Mesenchymal stem cell (in vitro differentiated cells and primary cell): Measurements from ENCODE around the gene TENT4B.
"Not testable (repeated sequence)": the region's sequence is repeated elsewhere in the genome, so short reads cannot be mapped to it uniquely, and the experiment has no call there.

Experiments
- DNase-seq: peaks from one replicate; pipeline ENCODE4 v3.0.0-alpha.2; 2013
- H2AFZ ChIP-seq: one replicate; pipeline ENCODE4 v1.6.1; 2013; ENCODE audit warnings: low read depth, mild to moderate bottlenecking, control low read depth, inconsistent platforms, low read length, moderate library complexity
- H2AK5ac ChIP-seq: 2 replicates; pipeline ENCODE4 v1.6.1; 2013; ENCODE audit warnings: low read length, moderate library complexity, mild to moderate bottlenecking, inconsistent platforms; ENCODE audit not compliant: severe bottlenecking
- H2BK120ac ChIP-seq: one replicate; pipeline ENCODE4 v1.6.1; 2013; ENCODE audit warnings: low read depth, mild to moderate bottlenecking, inconsistent platforms, low read length, moderate library complexity
- H2BK12ac ChIP-seq, 2 experiments: one replicate each; pipeline ENCODE4 v1.6.1; 2013; ENCODE audit warnings: inconsistent platforms in 2 of 2, low read length in 2 of 2, mild to moderate bottlenecking in 2 of 2, moderate library complexity in 2 of 2, control low read depth in 1 of 2
- H2BK15ac ChIP-seq: one replicate; pipeline ENCODE4 v1.6.1; 2013; ENCODE audit warnings: mild to moderate bottlenecking, low read depth, inconsistent platforms; ENCODE audit not compliant: poor library complexity, severe bottlenecking
- H2BK5ac ChIP-seq: 2 replicates; pipeline ENCODE4 v1.6.1; 2013; ENCODE audit warnings: low read depth, mild to moderate bottlenecking, low read length, control low read depth, inconsistent platforms; ENCODE audit not compliant: poor library complexity, severe bottlenecking
- H3K14ac ChIP-seq, 2 experiments: one replicate each; pipeline ENCODE4 v1.6.1; 2013; ENCODE audit warnings: inconsistent platforms in 2 of 2, low read length in 2 of 2, control low read depth in 1 of 2, mild to moderate bottlenecking in 1 of 2, moderate library complexity in 1 of 2
- H3K18ac ChIP-seq, 2 experiments: one replicate each; pipeline ENCODE4 v1.6.1; 2013; ENCODE audit warnings: inconsistent platforms in 2 of 2, low read length in 2 of 2, control low read depth in 1 of 2, low read depth in 1 of 2, mild to moderate bottlenecking in 1 of 2
- H3K23ac ChIP-seq, 2 experiments: one replicate each; pipeline ENCODE4 v1.6.1; 2013; ENCODE audit warnings: inconsistent platforms in 2 of 2, low read length in 2 of 2, mild to moderate bottlenecking in 2 of 2, moderate library complexity in 2 of 2, control low read depth in 1 of 2
- H3K27ac ChIP-seq: 2 replicates; pipeline ENCODE4 v1.5.1; 2013; ENCODE audit warnings: mild to moderate bottlenecking, moderate library complexity, low read length, control low read depth, inconsistent platforms; ENCODE audit not compliant: poor library complexity, severe bottlenecking
- H3K27me3 ChIP-seq, 2 experiments: 2 replicates each; pipeline versions ENCODE4 v1.6.1 to v1.7.0; 2013; ENCODE audit warnings: low read length in 2 of 2, mild to moderate bottlenecking in 2 of 2, moderate library complexity in 2 of 2, control low read depth in 1 of 2, inconsistent platforms in 1 of 2; ENCODE audit not compliant: control insufficient read depth in 1 of 2, insufficient read depth in 1 of 2
- H3K36me3 ChIP-seq, 2 experiments: 2 replicates each; pipeline versions ENCODE4 v1.6.1 to v1.7.0; 2013; ENCODE audit warnings: low read length in 2 of 2, control low read depth in 1 of 2, inconsistent platforms in 1 of 2, low read depth in 1 of 2, mild to moderate bottlenecking in 1 of 2; ENCODE audit not compliant: insufficient read depth in 2 of 2, control insufficient read depth in 1 of 2
- H3K4ac ChIP-seq, 2 experiments: one replicate each; pipeline ENCODE4 v1.6.1; 2013; ENCODE audit warnings: inconsistent platforms in 2 of 2, low read length in 2 of 2, mild to moderate bottlenecking in 2 of 2, moderate library complexity in 2 of 2, control low read depth in 1 of 2, low read depth in 1 of 2
- H3K4me1 ChIP-seq: 2 replicates; pipeline ENCODE4 v1.6.1; 2013; ENCODE audit warnings: low read depth, low read length, control low read depth; ENCODE audit not compliant: control insufficient read depth, insufficient read depth
- H3K4me2 ChIP-seq: 2 replicates; pipeline ENCODE4 v1.6.1; 2013; ENCODE audit warnings: low read length, mild to moderate bottlenecking, inconsistent platforms; ENCODE audit not compliant: poor library complexity, severe bottlenecking
- H3K4me3 ChIP-seq, 2 experiments: 2 replicates each; pipeline versions ENCODE4 v1.5.1 to v1.7.0; 2013; ENCODE audit warnings: low read length in 2 of 2, mild to moderate bottlenecking in 2 of 2, control low read depth in 1 of 2, low read depth in 1 of 2; ENCODE audit not compliant: insufficient read depth in 1 of 2
- H3K79me1 ChIP-seq: replicated peaks from 2 replicates; pipeline ENCODE4 v1.6.1; 2013; ENCODE audit warnings: mild to moderate bottlenecking, control low read depth, low read length, inconsistent platforms; ENCODE audit not compliant: poor library complexity, severe bottlenecking
- H3K9ac ChIP-seq: 2 replicates; pipeline ENCODE4 v1.7.0; 2013; ENCODE audit warnings: mild to moderate bottlenecking, low read length, moderate library complexity
- H3K9me3 ChIP-seq: 2 replicates; pipeline ENCODE4 v1.7.0; 2013; ENCODE audit warnings: mild to moderate bottlenecking, low read length; ENCODE audit not compliant: control insufficient read depth
- H4K8ac ChIP-seq: one replicate; pipeline ENCODE4 v1.6.1; 2013; ENCODE audit warnings: inconsistent platforms, mild to moderate bottlenecking, low read length, moderate library complexity
- H4K91ac ChIP-seq: one replicate; pipeline ENCODE4 v1.6.1; 2013; ENCODE audit warnings: mild to moderate bottlenecking, low read length, inconsistent platforms
- WGBS: methylation state at CpG from one replicate; pipeline ENCODE4 v1.1.7; 2013; ENCODE audit warnings: mixed read lengths; 5-methylcytosine and 5-hydroxymethylcytosine counted together

TENT4B gene

DNA sequence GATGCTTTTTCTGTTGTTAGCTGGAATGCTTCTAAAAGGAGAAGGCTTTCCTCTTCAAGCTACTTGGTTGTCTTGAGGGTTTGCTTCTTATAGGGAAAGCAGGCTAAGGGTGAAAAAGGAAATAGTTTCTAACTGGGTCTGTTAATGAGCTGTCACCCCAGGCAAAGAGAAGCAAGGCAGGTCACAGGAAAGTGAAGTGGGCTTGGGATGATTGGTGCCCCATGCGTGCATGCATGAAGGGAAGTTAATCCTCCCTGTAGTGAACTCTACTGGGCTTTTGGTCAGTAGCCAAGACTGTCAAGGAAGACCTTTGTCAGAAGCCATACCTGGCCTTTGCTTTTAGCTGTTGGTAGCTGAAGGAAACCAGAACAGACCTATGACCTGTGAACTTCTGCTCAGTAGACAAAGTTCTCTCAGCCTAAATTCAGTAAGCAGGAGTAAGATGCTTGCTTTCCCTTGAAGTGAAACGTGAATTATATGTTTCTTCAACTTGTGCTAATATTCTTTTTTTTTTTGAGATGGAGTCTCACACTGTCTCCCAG is 16.5 kb downstream of the TENT4B start:
- Histone ChIP-seq H3K4me2 (no peak overlapping the region), H3K27me3 (no peaks in the 10 kb centered on the region), H2BK5ac (no peak overlapping the region), H3K4me1 (peaks cover 12% of the 10 kb centered on the region), H4K8ac (no peak overlapping the region), H3K4ac (no peak overlapping the region), H2BK120ac (no peak overlapping the region), H3K27ac (no peak overlapping the region), H2AFZ (no peak overlapping the region), H3K79me1 (peaks cover 14% of the 10 kb centered on the region), H3K4me3 (no peak overlapping the region), H2AK5ac (no peak overlapping the region), H3K23ac (no peak overlapping the region), H3K18ac (no peak overlapping the region), H2BK15ac (no peak overlapping the region), H3K36me3 (no peaks in the 10 kb centered on the region), H3K14ac (no peak overlapping the region), H3K9me3 (no peaks in the 10 kb centered on the region), H4K91ac (no peak overlapping the region), H3K9ac (no peak overlapping the region), H2BK12ac (no peak overlapping the region)
- 53% methylated on average over 2 of the region's 2 CpGs for WGBS
- DNase-seq: peak; percentile 40

DNA sequence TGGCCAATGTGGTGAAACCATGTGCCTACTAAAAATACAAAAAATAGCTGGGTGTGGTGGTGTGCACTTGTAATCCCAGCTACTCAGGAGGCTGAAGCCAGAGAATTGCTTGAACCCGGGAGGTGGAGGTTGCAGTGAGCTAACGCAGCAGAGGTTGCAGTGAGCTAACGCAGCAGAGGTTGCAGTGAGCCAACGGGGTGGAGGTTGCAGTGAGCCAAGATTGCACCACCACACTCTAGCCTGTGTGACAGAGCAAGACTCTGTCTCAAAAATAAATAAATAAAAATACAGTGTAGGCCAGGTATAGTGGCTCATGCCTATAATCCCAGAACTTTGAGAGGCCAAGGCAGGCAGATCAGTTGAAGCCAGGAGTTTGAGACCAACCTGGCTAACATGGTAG is 18.7 kb downstream of the TENT4B start:
- H3K14ac ChIP-seq, H3K27me3 ChIP-seq, H2BK120ac ChIP-seq, H3K4me3 ChIP-seq, H4K8ac ChIP-seq, H2BK5ac ChIP-seq, H3K9me3 ChIP-seq, H3K4me2 ChIP-seq, H2AK5ac ChIP-seq, H3K4me1 ChIP-seq, H3K4ac ChIP-seq, DNase-seq, H3K23ac ChIP-seq, H2BK15ac ChIP-seq, H3K18ac ChIP-seq, H2AFZ ChIP-seq, H3K9ac ChIP-seq, H4K91ac ChIP-seq, H3K36me3 ChIP-seq, H2BK12ac ChIP-seq, H3K27ac ChIP-seq: not testable (repeated sequence)
- WGBS: 96% methylated on average over 3 of the region's 4 CpGs
- H3K79me1 ChIP-seq: peaks cover 15% of the 10 kb centered on the region

DNA sequence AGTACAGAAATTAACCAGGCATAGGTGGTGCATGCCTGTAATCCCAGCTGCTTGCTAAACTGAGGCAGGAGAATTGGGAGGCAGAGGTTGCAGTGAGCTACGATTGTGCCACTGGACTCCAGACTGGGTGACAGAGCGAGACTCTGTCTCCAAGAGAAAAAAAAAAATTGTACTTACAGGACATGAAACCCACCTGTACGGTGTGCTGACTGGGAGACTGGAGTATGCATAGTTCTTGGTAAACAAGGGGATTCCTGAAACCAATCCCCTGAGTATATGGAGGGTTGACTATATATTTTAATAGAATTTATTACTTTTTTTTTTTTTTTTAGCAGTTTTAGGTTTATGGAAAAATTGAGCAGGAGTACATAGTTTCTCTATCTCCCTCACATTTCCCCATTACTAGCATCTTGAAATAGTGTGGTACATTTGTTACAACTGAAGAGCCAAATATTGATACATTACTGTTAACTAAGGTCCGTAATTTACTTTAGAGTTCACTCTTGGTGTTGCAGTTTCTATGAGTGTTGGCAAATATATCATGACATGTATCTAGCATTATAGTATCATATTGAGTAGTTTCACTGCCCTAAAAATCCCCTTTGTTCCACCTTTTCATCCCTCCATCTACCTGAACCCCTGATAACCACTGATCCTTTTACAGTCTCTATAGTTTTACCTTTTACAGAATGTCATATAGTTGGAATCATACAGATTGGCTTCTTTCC is 19.3 kb downstream of the TENT4B start:
- WGBS: 50% methylated on average over 2 of the region's 4 CpGs
- Histone ChIP-seq H2BK15ac (no peak overlapping the region), H3K14ac (no peak overlapping the region), H3K4me1 (peaks cover 7% of the 10 kb centered on the region), H3K18ac (no peak overlapping the region), H2AK5ac (no peak overlapping the region), H2BK12ac (no peak overlapping the region), H4K8ac (no peak overlapping the region), H3K4me3 (no peak overlapping the region), H3K9ac (no peak overlapping the region), H3K23ac (no peak overlapping the region), H3K9me3 (no peaks in the 10 kb centered on the region), H3K36me3 (no peaks in the 10 kb centered on the region), H3K4ac (no peak overlapping the region), H3K27ac (no peak overlapping the region), H3K79me1 (peaks cover 15% of the 10 kb centered on the region), H2BK120ac (no peak overlapping the region), H2AFZ (no peak overlapping the region), H4K91ac (no peak overlapping the region), H2BK5ac (no peak overlapping the region), H3K27me3 (no peaks in the 10 kb centered on the region), H3K4me2 (no peak overlapping the region)
- DNase-seq: no peak

DNA sequence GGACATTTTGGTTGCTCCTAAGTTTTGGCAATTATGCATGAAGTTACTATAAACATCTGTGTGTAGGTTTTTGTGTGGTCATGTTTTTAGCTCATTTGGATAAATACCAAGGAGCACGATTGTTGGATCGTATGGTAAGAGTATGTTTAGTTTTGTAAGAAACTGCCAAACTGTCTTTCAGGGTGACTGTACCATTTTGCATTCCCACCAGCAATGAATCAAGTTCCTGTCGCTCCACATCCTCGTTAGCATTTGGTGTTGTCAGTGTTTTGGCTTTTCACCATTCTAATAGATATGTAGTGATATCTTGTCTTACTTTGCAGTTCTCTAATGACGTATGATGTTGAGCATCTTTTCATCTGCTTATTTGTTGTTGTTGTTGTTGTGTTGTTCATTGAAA is 20.2 kb downstream of the TENT4B start:
- Histone ChIP-seq H3K14ac (no peak overlapping the region), H2BK120ac (no peak overlapping the region), H4K8ac (no peak overlapping the region), H3K79me1 (peaks cover 16% of the 10 kb centered on the region), H3K9ac (no peak overlapping the region), H3K4me1 (peaks cover 4% of the 10 kb centered on the region), H2AK5ac (no peak overlapping the region), H3K9me3 (no peaks in the 10 kb centered on the region), H2AFZ (no peak overlapping the region), H2BK5ac (no peak overlapping the region), H3K4ac (no peak overlapping the region), H3K27me3 (no peaks in the 10 kb centered on the region), H2BK12ac (no peak overlapping the region), H2BK15ac (no peak overlapping the region), H3K18ac (no peak overlapping the region), H3K36me3 (no peaks in the 10 kb centered on the region), H3K27ac (no peak overlapping the region), H3K23ac (no peak overlapping the region), H3K4me2 (no peak overlapping the region), H3K4me3 (no peak overlapping the region), H4K91ac (no peak overlapping the region)
- 69% methylated on average over 5 of the region's 5 CpGs for WGBS
- no peak for DNase-seq
